WTC11 (cell line): ENCODE results near the gene TCF7L2. TPM values are rescaled to one million over a fixed set of nuclear protein-coding genes. Genes with fewer than 3 reads are reported as not detected.

Experiments
- ATAC-seq: fragments of 200-7000 bp; cut with Tn5 transposase; 2 replicates; pipeline ENCODE4 v1.10.0; 2021; ENCODE audit warnings: mild to moderate bottlenecking, moderate library complexity
- CTCF ChIA-PET: fragments of 300-600 bp; sonication (Branson Sonifier 250); formaldehyde crosslinking; loops from one replicate; lab custom pipeline; 2021; ENCODE audit warnings: antibody characterized with exemption; lab: Charles Lee
- POLR2A ChIA-PET: fragments of 350-600 bp; sonication (Branson Sonifier 250); formaldehyde crosslinking; loops from one replicate; lab custom pipeline; 2021; ENCODE audit warnings: antibody characterized with exemption; lab: Charles Lee
- DNase-seq: peaks from one replicate; pipeline ENCODE4 v3.0.0; 2021; ENCODE audit warnings: low spot score
- H3K27ac Mint-ChIP-seq: 2 replicates; pipeline ENCODE4 v1.8.0; 2021; ENCODE audit warnings: mixed read lengths
- H3K27me3 Mint-ChIP-seq: 2 replicates; pipeline ENCODE4 v1.8.0; 2021; ENCODE audit warnings: low read depth, mild to moderate bottlenecking, moderate library complexity, mixed read lengths
- H3K36me3 Mint-ChIP-seq: 2 replicates; pipeline ENCODE4 v1.8.0; 2021; ENCODE audit warnings: mixed read lengths
- H3K4me1 Mint-ChIP-seq: 2 replicates; pipeline ENCODE4 v1.8.0; 2022; ENCODE audit warnings: mixed read lengths
- H3K4me3 Mint-ChIP-seq: 2 replicates; pipeline ENCODE4 v1.8.0; 2021; ENCODE audit warnings: mild to moderate bottlenecking, moderate library complexity, mixed read lengths
- H3K9me3 Mint-ChIP-seq: 2 replicates; pipeline ENCODE4 v1.8.0; 2021; ENCODE audit warnings: mixed read lengths
- ATF1 ChIP-seq: sonication (generic); formaldehyde crosslinking; IDR thresholded peaks from 2 replicates; pipeline ENCODE4 v1.8.1; 2023; ENCODE audit warnings: mild to moderate bottlenecking, moderate library complexity, missing genetic modification reagents
- E2F1 ChIP-seq: sonication (generic); formaldehyde crosslinking; IDR thresholded peaks from 2 replicates; pipeline ENCODE4 v1.8.0; 2022; ENCODE audit warnings: mild to moderate bottlenecking, missing genetic modification reagents
- E2F4 ChIP-seq: sonication (generic); formaldehyde crosslinking; IDR thresholded peaks from 2 replicates; pipeline ENCODE4 v1.8.1; 2022; ENCODE audit warnings: low read depth, mild to moderate bottlenecking, moderate library complexity, missing genetic modification reagents, borderline replicate concordance
- EMX1 ChIP-seq: fragments of 250-450 bp; sonication (Bioruptor Pico); IDR thresholded peaks from 2 replicates; pipeline ENCODE4 v1.8.0; 2021; ENCODE audit warnings: mild to moderate bottlenecking
- IRF1 ChIP-seq: sonication (generic); formaldehyde crosslinking; IDR thresholded peaks from 2 replicates; pipeline ENCODE4 v1.8.0; 2023; ENCODE audit warnings: missing genetic modification reagents
- JAZF1 ChIP-seq: fragments of 250-450 bp; sonication (Bioruptor Pico); IDR thresholded peaks from 2 replicates; pipeline ENCODE4 v1.9.0; 2021; ENCODE audit warnings: moderate library complexity, mild to moderate bottlenecking, inconsistent platforms
- KAT7 ChIP-seq: sonication (generic); formaldehyde crosslinking; IDR thresholded peaks from 2 replicates; pipeline ENCODE4 v1.8.1; 2023; ENCODE audit warnings: missing genetic modification reagents, mild to moderate bottlenecking, borderline replicate concordance
- MYBL2 ChIP-seq: sonication (generic); formaldehyde crosslinking; IDR thresholded peaks from 2 replicates; pipeline ENCODE4 v1.8.1; 2023; ENCODE audit warnings: mild to moderate bottlenecking, moderate library complexity, missing genetic modification reagents
- NR2C2 ChIP-seq: sonication (generic); formaldehyde crosslinking; IDR thresholded peaks from 2 replicates; pipeline ENCODE4 v1.8.0; 2022; ENCODE audit warnings: mild to moderate bottlenecking, missing genetic modification reagents
- NR3C1 ChIP-seq: sonication (generic); formaldehyde crosslinking; conservative IDR thresholded peaks from 2 replicates; pipeline ENCODE4 v1.8.1; 2023; ENCODE audit warnings: low read depth, mild to moderate bottlenecking, missing genetic modification reagents
- TCF7 ChIP-seq: sonication (generic); formaldehyde crosslinking; IDR thresholded peaks from 2 replicates; pipeline ENCODE4 v1.8.0; 2022; ENCODE audit warnings: mild to moderate bottlenecking, low read depth, missing genetic modification reagents, moderate library complexity
- total RNA-seq: library from RNA; stranded (reverse); gene quantifications from 3 replicates; pipeline ENCODE4 v1.2.3, GENCODE V29; 2021
- TF ChIP-seq, protein P1 (sequence below): sonication (generic); formaldehyde crosslinking; conservative IDR thresholded peaks from 2 replicates; pipeline ENCODE4 v1.8.1; 2023; ENCODE audit warnings: mild to moderate bottlenecking, low read depth, missing genetic modification reagents, moderate library complexity
- TF ChIP-seq, protein P2 (sequence below): fragments of 250-450 bp; sonication (Bioruptor Pico); IDR thresholded peaks from 2 replicates; pipeline ENCODE4 v1.9.0; 2021; ENCODE audit warnings: moderate library complexity, mild to moderate bottlenecking, inconsistent platforms, borderline replicate concordance
- TF ChIP-seq, protein P3 (sequence below): sonication (generic); formaldehyde crosslinking; IDR thresholded peaks from 2 replicates; pipeline ENCODE4 v1.8.1; 2023; ENCODE audit warnings: mild to moderate bottlenecking, moderate library complexity, missing genetic modification reagents

Gene TCF7L2
- total RNA-seq, 1 experiment from 2014 or later, result 44.5 TPM

GRCh38 chr10:113047605-113047962, 97.5 kb downstream of the TCF7L2 start:
- ATAC-seq, result no peak
- Mint-ChIP-seq H3K4me1 (peaks cover 95% of the 10 kb centered on the region), H3K27ac (peak overlapping the region; percentile 73), H3K27me3 (no peaks in the 10 kb centered on the region), H3K4me3 (peak overlapping the region; percentile 32), H3K9me3 (no peaks in the 10 kb centered on the region), H3K36me3 (peaks cover 9% of the 10 kb centered on the region)
- DNase-seq, result no peak
- CTCF ChIA-PET, result no interaction called here
- POLR2A ChIA-PET, result no interaction called here
- TF ChIP-seq, protein P1, sequence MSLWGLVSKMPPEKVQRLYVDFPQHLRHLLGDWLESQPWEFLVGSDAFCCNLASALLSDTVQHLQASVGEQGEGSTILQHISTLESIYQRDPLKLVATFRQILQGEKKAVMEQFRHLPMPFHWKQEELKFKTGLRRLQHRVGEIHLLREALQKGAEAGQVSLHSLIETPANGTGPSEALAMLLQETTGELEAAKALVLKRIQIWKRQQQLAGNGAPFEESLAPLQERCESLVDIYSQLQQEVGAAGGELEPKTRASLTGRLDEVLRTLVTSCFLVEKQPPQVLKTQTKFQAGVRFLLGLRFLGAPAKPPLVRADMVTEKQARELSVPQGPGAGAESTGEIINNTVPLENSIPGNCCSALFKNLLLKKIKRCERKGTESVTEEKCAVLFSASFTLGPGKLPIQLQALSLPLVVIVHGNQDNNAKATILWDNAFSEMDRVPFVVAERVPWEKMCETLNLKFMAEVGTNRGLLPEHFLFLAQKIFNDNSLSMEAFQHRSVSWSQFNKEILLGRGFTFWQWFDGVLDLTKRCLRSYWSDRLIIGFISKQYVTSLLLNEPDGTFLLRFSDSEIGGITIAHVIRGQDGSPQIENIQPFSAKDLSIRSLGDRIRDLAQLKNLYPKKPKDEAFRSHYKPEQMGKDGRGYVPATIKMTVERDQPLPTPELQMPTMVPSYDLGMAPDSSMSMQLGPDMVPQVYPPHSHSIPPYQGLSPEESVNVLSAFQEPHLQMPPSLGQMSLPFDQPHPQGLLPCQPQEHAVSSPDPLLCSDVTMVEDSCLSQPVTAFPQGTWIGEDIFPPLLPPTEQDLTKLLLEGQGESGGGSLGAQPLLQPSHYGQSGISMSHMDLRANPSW (CRISPR knock-in tag), result no peak
- TF ChIP-seq EMX1 (CRISPR knock-in tag) (no peak), NR2C2 (no peak), ATF1 (CRISPR knock-in tag) (no peak), TCF7 (no peak), NR3C1 (CRISPR knock-in tag) (no peak), E2F4 (CRISPR knock-in tag) (no peak), MYBL2 (CRISPR knock-in tag) (no peak), KAT7 (CRISPR knock-in tag) (no peak)
- TF ChIP-seq, protein P2, sequence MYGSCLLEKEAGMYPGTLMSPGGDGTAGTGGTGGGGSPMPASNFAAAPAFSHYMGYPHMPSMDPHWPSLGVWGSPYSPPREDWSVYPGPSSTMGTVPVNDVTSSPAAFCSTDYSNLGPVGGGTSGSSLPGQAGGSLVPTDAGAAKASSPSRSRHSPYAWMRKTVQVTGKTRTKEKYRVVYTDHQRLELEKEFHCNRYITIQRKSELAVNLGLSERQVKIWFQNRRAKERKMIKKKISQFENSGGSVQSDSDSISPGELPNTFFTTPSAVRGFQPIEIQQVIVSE (CRISPR knock-in tag), result no peak

- H3K27ac Mint-ChIP-seq, result peak overlapping the region; percentile 73
- H3K9me3 Mint-ChIP-seq, result no peaks in the 10 kb centered on the region
- POLR2A ChIA-PET, result interaction anchor here (0.8 kb wide), 1 partner anchor 63 kb away, joined by 3 read pairs; no protein-coding TSS in a partner anchor
- H3K4me1 Mint-ChIP-seq, result peaks cover 96% of the 10 kb centered on the region
- DNase-seq (peak; percentile 27), ATAC-seq (peak; percentile 79)
- peak overlapping the region; percentile 32; the same call in 1 of the 2 replicates for H3K4me3 Mint-ChIP-seq
- peaks cover 5% of the 10 kb centered on the region for H3K36me3 Mint-ChIP-seq
- H3K27me3 Mint-ChIP-seq, result no peaks in the 10 kb centered on the region
- CTCF ChIA-PET, result no interaction called here
- TF ChIP-seq JAZF1 (no peak), E2F1 (CRISPR knock-in tag) (no peak), IRF1 (CRISPR knock-in tag) (no peak), TCF7 (no peak)
- TF ChIP-seq, protein P3, sequence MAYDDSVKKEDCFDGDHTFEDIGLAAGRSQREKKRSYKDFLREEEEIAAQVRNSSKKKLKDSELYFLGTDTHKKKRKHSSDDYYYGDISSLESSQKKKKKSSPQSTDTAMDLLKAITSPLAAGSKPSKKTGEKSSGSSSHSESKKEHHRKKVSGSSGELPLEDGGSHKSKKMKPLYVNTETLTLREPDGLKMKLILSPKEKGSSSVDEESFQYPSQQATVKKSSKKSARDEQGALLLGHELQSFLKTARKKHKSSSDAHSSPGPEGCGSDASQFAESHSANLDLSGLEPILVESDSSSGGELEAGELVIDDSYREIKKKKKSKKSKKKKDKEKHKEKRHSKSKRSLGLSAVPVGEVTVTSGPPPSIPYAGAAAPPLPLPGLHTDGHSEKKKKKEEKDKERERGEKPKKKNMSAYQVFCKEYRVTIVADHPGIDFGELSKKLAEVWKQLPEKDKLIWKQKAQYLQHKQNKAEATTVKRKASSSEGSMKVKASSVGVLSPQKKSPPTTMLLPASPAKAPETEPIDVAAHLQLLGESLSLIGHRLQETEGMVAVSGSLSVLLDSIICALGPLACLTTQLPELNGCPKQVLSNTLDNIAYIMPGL (CRISPR knock-in tag), result no peak
- TF ChIP-seq, protein P2 (CRISPR knock-in tag), result no peak
- TF ChIP-seq, all 79 proteins: peak for 0
Observed at GRCh38 chr10:113047963-113048781, 98.1 kb downstream of the TCF7L2 start.
